ENCODE measurements around the gene HEATR5A. TPM values are rescaled to one million over a fixed set of nuclear protein-coding genes. Genes with fewer than 3 reads are reported as not detected.

The HEATR5A gene
- total and polyA plus RNA-seq, 10 of the 15 experiments (the other 5 are each of a cell fraction or from before 2014, with no cell fraction given) = 5.1 to 37.1 (median 13.8) TPM

- FAIRE-seq = no peak
- no peak overlapping the region for H3K9ac ChIP-seq (ENCODE audit: control insufficient read depth, insufficient read depth, low read length)
These were observed 21.9 kb upstream of the HEATR5A start for GRCh38 chr14:31442284-31442683.

More at GRCh38 chr14:31442284-31442683, 21.9 kb upstream of the HEATR5A start:
- in situ Hi-C loops (cut with MboI) (no loop called here), intact Hi-C loops (cut with micrococcal nuclease; ENCODE audit: unreplicated experiment) (no loop called here)
- WGBS (ENCODE audit: insufficient coverage, insufficient replicate concordance, low lambda C conversion rate, missing lambda C conversion rate) = 98% methylated on average over 6 of the region's 6 CpGs
- POLR2A ChIA-PET = no interaction called here
- Histone ChIP-seq H3K4me3 (no peak overlapping the region), H4K20me1 (ENCODE audit: control insufficient read depth, insufficient read depth) (no peaks in the 10 kb centered on the region), H3K27me3 (replicated peaks in 1 of 2; ENCODE audit: control insufficient read depth in 2 of 2, insufficient read depth in 2 of 2, low read length in 1 of 2) (no peaks in the 10 kb centered on the region), H3K79me2 (ENCODE audit: control insufficient read depth, insufficient read depth, low read length) (no peaks in the 10 kb centered on the region), H3K4me2 (ENCODE audit: control insufficient read depth, insufficient read depth) (no peak overlapping the region), H3K9me3 (replicated peaks; ENCODE audit: control insufficient read depth, insufficient read depth, low read length) (no peaks in the 10 kb centered on the region), H3K36me3 (ENCODE audit: control insufficient read depth in 2 of 2, insufficient read depth in 2 of 2, low read length in 1 of 2) (no peaks in the 10 kb centered on the region), H2AFZ (ENCODE audit: control insufficient read depth, low read depth, low read length) (no peak overlapping the region), H3K27ac (ENCODE audit: control insufficient read depth, insufficient read depth) (no peak overlapping the region), H3K4me1 (ENCODE audit: control insufficient read depth, insufficient read depth, low read length) (no peaks in the 10 kb centered on the region)
- SMC1A ChIA-PET (ENCODE audit: uncharacterized antibody, unreplicated experiment) = no interaction called here
- RAD21 ChIA-PET (ENCODE audit: unreplicated experiment) = no interaction called here
- DNase-seq (ENCODE audit: low read depth, low spot score) = no peak
- no peak for TF ChIP-seq YBX1 (IDR thresholded peaks at IDR 0.05)
- no peak for TF ChIP-seq BCL3 (IDR thresholded peaks at IDR 0.05; ENCODE audit: borderline replicate concordance, insufficient read depth, low read depth, low read length, poor library complexity, severe bottlenecking)
- TF ChIP-seq SRF (IDR thresholded peaks at IDR 0.05; ENCODE audit: low read depth in 2 of 2, low read length in 2 of 2) = no peak
- no peak for TF ChIP-seq HSF1 (IDR thresholded peaks at IDR 0.05; ENCODE audit: low read depth, low read length)
- TF ChIP-seq CBFB (IDR thresholded peaks at IDR 0.05; ENCODE audit: low read depth) = no peak
- TF ChIP-seq CHD1 (IDR thresholded peaks at IDR 0.05; ENCODE audit: low read depth, low read length) = no peak
- TF ChIP-seq RAD21 (IDR thresholded peaks at IDR 0.05; ENCODE audit: insufficient read depth, low read depth, low read length) = no peak
- no peak for TF ChIP-seq EED (IDR thresholded peaks at IDR 0.05; ENCODE audit: low read depth)
- TF ChIP-seq SMAD1 (IDR thresholded peaks at IDR 0.05; ENCODE audit: low read depth, partially characterized antibody) = no peak
- TF ChIP-seq RB1 (IDR thresholded peaks at IDR 0.05; ENCODE audit: borderline replicate concordance) = no peak
- no peak for TF ChIP-seq PKNOX1 (IDR thresholded peaks at IDR 0.05)
- TF ChIP-seq FOXK2 (IDR thresholded peaks at IDR 0.05) = no peak
- no peak for TF ChIP-seq MEF2A (IDR thresholded peaks at IDR 0.05; ENCODE audit: insufficient read depth, low read depth, low read length)
- TF ChIP-seq CHD2 (IDR thresholded peaks at IDR 0.05; ENCODE audit: borderline replicate concordance, low read depth, low read length) = no peak
- TF ChIP-seq JUNB (IDR thresholded peaks at IDR 0.05) = no peak
- no peak for TF ChIP-seq MTA3 (IDR thresholded peaks at IDR 0.05; ENCODE audit: borderline replicate concordance, low read length)
- TF ChIP-seq ZNF592 (IDR thresholded peaks at IDR 0.05) = no peak
- CTCF ChIA-PET = interaction anchor here (1.2 kb wide), 1 partner anchor 8 kb away, joined by 3 read pairs; no protein-coding TSS in a partner anchor
- BruUV-seq (replicated peaks) = no TSS peak
- no peak for ATAC-seq
